ENCODE measurements around the gene ODF4. TPM values are rescaled to one million over a fixed set of nuclear protein-coding genes. Genes with fewer than 3 reads are reported as not detected.

Gene ODF4
- total RNA-seq, 1 donor = not detected

DNA sequence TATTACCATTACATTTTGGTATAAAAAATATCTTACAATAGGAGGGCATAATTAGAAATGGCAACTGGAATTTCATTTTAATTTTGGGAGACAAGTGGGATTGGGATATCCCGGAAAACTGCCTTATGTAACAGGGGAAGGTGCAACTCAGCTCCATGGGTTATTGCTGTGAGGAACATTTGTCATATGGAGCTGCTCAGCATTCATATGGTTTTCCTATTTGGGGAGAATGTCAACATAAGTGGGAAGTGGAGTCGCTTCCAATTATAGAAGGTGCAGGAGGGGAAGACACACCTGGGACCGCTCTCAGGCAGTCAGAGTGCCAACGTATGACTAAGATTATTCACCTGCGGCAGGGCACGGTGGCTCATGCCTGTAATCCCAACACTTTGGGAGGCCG, 10.7 kb downstream of the ODF4 start:
- no peak overlapping the region for H2AFZ ChIP-seq (ENCODE audit: low read length)
- no peak overlapping the region for H3K27ac ChIP-seq (ENCODE audit: low read depth, low read length)
- H3K27me3 ChIP-seq (ENCODE audit: insufficient read depth, low read length) = peaks cover 20% of the 10 kb centered on the region
- DNase-seq (ENCODE audit: insufficient read length, low spot score, missing footprints) = no peak
- TF ChIP-seq, protein P1, sequence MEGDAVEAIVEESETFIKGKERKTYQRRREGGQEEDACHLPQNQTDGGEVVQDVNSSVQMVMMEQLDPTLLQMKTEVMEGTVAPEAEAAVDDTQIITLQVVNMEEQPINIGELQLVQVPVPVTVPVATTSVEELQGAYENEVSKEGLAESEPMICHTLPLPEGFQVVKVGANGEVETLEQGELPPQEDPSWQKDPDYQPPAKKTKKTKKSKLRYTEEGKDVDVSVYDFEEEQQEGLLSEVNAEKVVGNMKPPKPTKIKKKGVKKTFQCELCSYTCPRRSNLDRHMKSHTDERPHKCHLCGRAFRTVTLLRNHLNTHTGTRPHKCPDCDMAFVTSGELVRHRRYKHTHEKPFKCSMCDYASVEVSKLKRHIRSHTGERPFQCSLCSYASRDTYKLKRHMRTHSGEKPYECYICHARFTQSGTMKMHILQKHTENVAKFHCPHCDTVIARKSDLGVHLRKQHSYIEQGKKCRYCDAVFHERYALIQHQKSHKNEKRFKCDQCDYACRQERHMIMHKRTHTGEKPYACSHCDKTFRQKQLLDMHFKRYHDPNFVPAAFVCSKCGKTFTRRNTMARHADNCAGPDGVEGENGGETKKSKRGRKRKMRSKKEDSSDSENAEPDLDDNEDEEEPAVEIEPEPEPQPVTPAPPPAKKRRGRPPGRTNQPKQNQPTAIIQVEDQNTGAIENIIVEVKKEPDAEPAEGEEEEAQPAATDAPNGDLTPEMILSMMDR (IDR thresholded peaks at IDR 0.05; ENCODE audit: extremely low read depth, low read depth, low read length) = no peak
- H3K4me3 ChIP-seq (ENCODE audit: insufficient read depth, low read length) = no peak overlapping the region
- H3K9me3 ChIP-seq (ENCODE audit: low read depth, low read length) = no peaks in the 10 kb centered on the region
- H3K4me2 ChIP-seq (ENCODE audit: insufficient read depth, low read length) = no peak overlapping the region
- no peaks in the 10 kb centered on the region for H3K4me1 ChIP-seq (ENCODE audit: insufficient read depth, low read length)
- H3K36me3 ChIP-seq (ENCODE audit: insufficient read depth, low read length) = no peaks in the 10 kb centered on the region
- H3K79me2 ChIP-seq (ENCODE audit: insufficient read depth, low read length) = no peaks in the 10 kb centered on the region
- H4K20me1 ChIP-seq (ENCODE audit: insufficient read depth, low read length) = no peaks in the 10 kb centered on the region

DNA sequence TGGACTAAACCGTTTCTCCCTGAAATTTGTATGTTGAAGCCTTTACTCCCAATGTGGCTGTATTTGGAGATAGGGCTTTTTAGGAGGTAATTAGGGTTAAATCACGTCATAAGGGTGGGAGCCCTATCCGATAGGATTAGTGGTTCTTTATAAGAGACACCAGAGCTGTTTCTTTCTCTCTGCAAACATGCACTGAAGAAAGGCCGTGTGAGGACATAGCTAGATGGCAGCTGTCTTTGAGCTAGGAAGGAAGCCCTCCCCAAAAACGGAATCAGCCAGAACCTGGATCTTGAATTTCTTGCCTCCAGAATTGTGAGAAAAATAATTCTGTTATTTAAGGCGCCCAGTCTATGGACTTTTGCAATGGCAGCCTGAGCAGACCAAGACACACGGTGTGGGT, 14.1 kb downstream of the ODF4 start:
- no peaks in the 10 kb centered on the region for H3K27me3 ChIP-seq (ENCODE audit: insufficient read depth, low read length)
- no peaks in the 10 kb centered on the region for H3K9me3 ChIP-seq (ENCODE audit: low read depth, low read length)
- no peak overlapping the region for H3K27ac ChIP-seq (ENCODE audit: low read depth, low read length)
- TF ChIP-seq, protein P1 (IDR thresholded peaks at IDR 0.05; ENCODE audit: extremely low read depth, low read depth, low read length) = no peak
- no peaks in the 10 kb centered on the region for H3K4me1 ChIP-seq (ENCODE audit: insufficient read depth, low read length)
- no peaks in the 10 kb centered on the region for H3K79me2 ChIP-seq (ENCODE audit: insufficient read depth, low read length)
- no peak overlapping the region for H3K4me2 ChIP-seq (ENCODE audit: insufficient read depth, low read length)
- H4K20me1 ChIP-seq (ENCODE audit: insufficient read depth, low read length) = no peaks in the 10 kb centered on the region
- no peak for DNase-seq (ENCODE audit: insufficient read length, low spot score, missing footprints)
- H3K36me3 ChIP-seq (ENCODE audit: insufficient read depth, low read length) = no peaks in the 10 kb centered on the region
- H3K4me3 ChIP-seq (ENCODE audit: insufficient read depth, low read length) = no peak overlapping the region
- no peak overlapping the region for H2AFZ ChIP-seq (ENCODE audit: low read length)

DNA sequence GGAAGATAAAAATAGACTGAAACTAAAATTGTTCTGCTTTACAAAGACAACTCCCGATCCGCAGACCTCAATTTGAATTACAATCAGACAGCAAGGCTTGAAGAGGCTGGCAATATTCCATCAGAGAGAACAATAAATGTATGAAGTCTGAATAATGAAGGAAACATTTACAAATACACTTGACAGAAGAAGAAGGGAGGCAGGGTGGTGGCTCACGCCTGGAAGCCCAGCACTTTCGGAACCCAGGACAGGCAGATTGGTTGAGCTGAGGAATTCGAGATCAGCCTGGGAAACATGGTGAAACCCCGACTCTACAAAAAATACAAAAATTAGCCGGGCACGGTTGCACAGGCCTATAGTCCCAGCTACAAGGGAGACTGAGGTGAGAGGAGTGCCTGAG, 14.6 kb downstream of the ODF4 start:
- H4K20me1 ChIP-seq (ENCODE audit: insufficient read depth, low read length) = no peaks in the 10 kb centered on the region
- H3K27ac ChIP-seq (ENCODE audit: low read depth, low read length) = no peak overlapping the region
- H3K79me2 ChIP-seq (ENCODE audit: insufficient read depth, low read length) = no peaks in the 10 kb centered on the region
- H3K36me3 ChIP-seq (ENCODE audit: insufficient read depth, low read length) = no peaks in the 10 kb centered on the region
- H3K4me1 ChIP-seq (ENCODE audit: insufficient read depth, low read length) = peaks cover under 1% of the 10 kb centered on the region
- DNase-seq (ENCODE audit: insufficient read length, low spot score, missing footprints) = no peak
- H3K4me3 ChIP-seq (ENCODE audit: insufficient read depth, low read length) = no peak overlapping the region
- TF ChIP-seq, protein P1 (IDR thresholded peaks at IDR 0.05; ENCODE audit: extremely low read depth, low read depth, low read length) = no peak
- no peak overlapping the region for H2AFZ ChIP-seq (ENCODE audit: low read length)
- H3K27me3 ChIP-seq (ENCODE audit: insufficient read depth, low read length) = no peaks in the 10 kb centered on the region
- no peaks in the 10 kb centered on the region for H3K9me3 ChIP-seq (ENCODE audit: low read depth, low read length)
- H3K4me2 ChIP-seq (ENCODE audit: insufficient read depth, low read length) = no peak overlapping the region

DNA sequence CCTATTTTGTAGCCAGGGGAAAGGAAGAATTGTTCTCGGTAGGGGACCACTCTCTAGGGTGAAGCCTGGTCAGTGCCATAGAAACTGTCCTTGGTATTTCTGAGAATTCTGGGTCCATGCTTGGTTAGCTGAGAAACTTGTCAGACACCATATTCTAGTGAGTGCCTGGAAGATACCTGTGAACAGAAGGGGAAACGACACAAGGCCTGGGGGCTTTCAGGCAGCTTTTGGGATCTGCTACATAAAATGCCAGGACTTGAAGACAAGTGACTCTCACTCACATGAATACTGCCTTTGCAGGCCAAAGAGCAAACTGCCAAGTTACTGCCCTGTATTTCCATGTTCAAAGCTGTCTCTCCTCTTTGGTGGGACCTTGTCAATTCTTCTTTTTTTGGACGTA, 18.3 kb downstream of the ODF4 start:
- Histone ChIP-seq H3K27me3 (ENCODE audit: insufficient read depth, low read length) (no peaks in the 10 kb centered on the region), H3K4me1 (ENCODE audit: insufficient read depth, low read length) (peaks cover 26% of the 10 kb centered on the region), H3K9me3 (ENCODE audit: low read depth, low read length) (no peaks in the 10 kb centered on the region), H3K4me3 (ENCODE audit: insufficient read depth, low read length) (no peak overlapping the region), H3K4me2 (ENCODE audit: insufficient read depth, low read length) (no peak overlapping the region), H2AFZ (ENCODE audit: low read length) (no peak overlapping the region), H3K79me2 (ENCODE audit: insufficient read depth, low read length) (no peaks in the 10 kb centered on the region), H4K20me1 (ENCODE audit: insufficient read depth, low read length) (no peaks in the 10 kb centered on the region), H3K36me3 (ENCODE audit: insufficient read depth, low read length) (no peaks in the 10 kb centered on the region), H3K27ac (ENCODE audit: low read depth, low read length) (no peak overlapping the region)
- TF ChIP-seq, protein P1 (IDR thresholded peaks at IDR 0.05; ENCODE audit: extremely low read depth, low read depth, low read length) = no peak
- DNase-seq (ENCODE audit: insufficient read length, low spot score, missing footprints) = no peak
